22Rv1 (cell line): ENCODE data around the gene NRG3.
"Not testable (repeated sequence)": the region's sequence is repeated elsewhere in the genome, so short reads cannot be mapped to it uniquely, and the experiment has no call there.

Source experiments
- H3K27ac ChIP-seq: fragments of 450-650 bp; 2 replicates; pipeline ENCODE4 v1.5.1; 2017
- ZFX ChIP-seq: fragments of 450-650 bp; IDR thresholded peaks from 2 replicates; pipeline ENCODE4 v1.6.1; 2017; ENCODE audit warnings: antibody characterized with exemption, borderline replicate concordance
- TF ChIP-seq, protein P1 (sequence below): fragments of 450-650 bp; IDR thresholded peaks from 2 replicates; pipeline ENCODE4 v1.5.1; 2017; ENCODE audit warnings: mild to moderate bottlenecking

The NRG3 gene

DNA sequence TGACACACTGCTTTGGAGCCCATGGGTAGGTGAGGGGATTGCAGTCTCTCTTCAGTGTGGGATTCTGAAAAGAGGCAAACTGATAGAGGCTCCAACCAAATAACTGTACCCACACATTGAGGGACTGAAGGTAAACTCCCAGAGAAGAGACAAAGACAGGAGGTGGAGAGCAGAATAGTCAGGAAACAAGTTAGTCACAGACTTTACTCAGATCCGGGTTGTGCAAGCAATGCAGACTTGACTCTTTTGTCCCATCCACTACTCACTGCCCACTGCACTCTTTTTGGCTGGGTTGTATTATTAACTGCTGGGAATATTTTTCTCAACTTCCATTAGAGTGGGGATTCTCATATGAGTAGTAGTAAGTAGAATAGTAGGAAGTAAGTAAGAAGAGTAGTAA is 152.7 kb downstream of the NRG3 start:
- TF ChIP-seq ZFX = no peak
- TF ChIP-seq, protein P1, sequence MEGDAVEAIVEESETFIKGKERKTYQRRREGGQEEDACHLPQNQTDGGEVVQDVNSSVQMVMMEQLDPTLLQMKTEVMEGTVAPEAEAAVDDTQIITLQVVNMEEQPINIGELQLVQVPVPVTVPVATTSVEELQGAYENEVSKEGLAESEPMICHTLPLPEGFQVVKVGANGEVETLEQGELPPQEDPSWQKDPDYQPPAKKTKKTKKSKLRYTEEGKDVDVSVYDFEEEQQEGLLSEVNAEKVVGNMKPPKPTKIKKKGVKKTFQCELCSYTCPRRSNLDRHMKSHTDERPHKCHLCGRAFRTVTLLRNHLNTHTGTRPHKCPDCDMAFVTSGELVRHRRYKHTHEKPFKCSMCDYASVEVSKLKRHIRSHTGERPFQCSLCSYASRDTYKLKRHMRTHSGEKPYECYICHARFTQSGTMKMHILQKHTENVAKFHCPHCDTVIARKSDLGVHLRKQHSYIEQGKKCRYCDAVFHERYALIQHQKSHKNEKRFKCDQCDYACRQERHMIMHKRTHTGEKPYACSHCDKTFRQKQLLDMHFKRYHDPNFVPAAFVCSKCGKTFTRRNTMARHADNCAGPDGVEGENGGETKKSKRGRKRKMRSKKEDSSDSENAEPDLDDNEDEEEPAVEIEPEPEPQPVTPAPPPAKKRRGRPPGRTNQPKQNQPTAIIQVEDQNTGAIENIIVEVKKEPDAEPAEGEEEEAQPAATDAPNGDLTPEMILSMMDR = no peak
- H3K27ac ChIP-seq = no peak overlapping the region

DNA sequence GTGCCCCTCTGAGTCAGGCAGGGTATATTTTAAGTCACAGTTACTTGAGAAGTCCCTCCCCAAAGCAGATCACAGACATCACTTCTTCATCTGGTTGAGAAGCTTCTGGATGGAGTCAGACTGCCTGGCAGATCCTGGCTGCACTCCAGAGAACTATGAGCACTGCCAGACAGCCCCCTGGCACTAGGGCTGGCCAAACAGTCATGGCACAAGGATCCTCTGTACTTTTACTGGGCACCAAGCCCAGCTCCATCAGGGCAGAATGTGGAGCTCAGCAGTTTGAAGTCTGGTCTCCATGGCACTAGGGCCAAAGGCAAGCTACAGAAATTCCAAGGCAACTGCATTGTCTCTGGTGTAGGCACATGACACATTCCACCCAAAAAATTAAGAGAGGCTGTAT is 162.1 kb downstream of the NRG3 start:
- H3K27ac ChIP-seq = no peak overlapping the region
- TF ChIP-seq, protein P1 = no peak
- TF ChIP-seq ZFX = no peak

DNA sequence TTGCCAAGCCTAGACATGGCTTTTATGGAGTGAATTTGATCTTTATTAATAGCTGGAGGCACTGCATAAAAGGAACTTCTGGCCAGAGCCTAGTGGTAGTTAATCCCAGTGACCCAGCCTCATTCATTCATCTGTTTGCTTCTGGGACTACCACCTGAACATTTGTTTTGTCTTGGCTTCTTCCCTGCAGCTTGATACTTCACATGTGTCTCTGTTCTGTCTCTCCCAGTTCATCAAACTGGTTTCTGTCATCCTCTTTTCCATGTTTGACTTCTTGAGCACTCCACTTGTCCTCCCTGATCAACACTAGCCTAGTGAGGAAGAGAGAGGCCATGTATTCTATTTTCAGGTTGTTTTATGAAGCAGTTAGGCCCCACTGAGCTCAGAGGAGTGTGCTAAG is 163.6 kb downstream of the NRG3 start:
- TF ChIP-seq ZFX = no peak
- TF ChIP-seq, protein P1 = no peak
- H3K27ac ChIP-seq = no peak overlapping the region

DNA sequence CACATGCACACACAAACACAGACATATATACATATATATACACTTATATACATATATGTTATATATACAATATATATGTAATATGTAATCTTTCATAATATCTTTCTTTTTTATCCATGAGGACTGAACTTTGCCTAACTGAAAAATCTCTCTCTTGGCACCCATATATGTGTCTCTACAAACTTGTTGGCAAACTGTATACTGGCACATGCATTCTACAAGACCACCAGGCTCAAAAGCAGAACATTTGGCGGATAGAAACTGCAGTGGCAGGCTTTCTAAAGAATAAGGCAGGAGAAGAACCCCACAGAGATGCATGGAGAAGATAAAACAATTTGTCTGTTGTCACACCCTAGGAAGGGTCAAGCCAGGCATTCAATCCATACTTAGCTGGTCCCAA is 165.3 kb downstream of the NRG3 start:
- TF ChIP-seq, protein P1 = no peak
- TF ChIP-seq ZFX = no peak
- no peak overlapping the region for H3K27ac ChIP-seq

DNA sequence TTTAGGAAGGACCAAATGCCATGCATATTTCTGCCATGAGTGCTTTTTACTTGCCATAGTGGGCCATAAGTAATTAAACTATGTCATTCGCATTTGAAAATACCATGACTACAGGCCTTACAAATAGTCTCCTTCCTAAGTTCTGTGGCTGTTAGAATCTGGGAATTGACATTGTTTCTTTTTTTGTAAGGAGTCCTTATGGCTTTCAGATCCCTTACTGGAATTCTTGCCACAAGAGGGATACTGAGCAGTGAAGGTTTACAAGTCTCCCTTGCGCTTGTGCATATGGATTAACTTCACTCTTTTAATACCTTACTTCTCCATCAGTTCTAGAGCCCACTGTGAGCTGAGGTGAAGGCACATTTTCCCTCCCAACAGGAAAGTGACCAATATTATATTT is 166.0 kb downstream of the NRG3 start:
- H3K27ac ChIP-seq = no peak overlapping the region
- no peak for TF ChIP-seq ZFX
- TF ChIP-seq, protein P1 = no peak

DNA sequence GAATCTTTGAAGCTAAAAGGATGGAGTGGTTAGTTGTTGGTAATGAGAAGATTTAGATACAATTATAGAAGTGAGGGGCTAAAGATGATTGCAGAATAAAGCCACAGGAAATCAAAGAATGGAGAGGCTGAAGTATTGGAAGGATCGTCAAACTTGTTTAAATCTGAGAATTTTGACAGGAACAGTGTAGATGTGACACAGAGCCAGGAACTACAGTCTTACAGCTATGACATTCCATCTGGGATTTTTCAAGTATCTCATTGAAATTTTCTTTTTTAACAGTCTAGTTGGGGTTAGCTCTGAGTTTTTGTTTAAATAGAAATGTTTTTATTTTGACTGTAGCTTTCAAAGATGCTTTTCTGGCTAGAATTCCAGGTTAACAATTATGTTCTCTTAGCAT is 181.4 kb downstream of the NRG3 start:
- no peak overlapping the region for H3K27ac ChIP-seq
- TF ChIP-seq, protein P1 = no peak
- no peak for TF ChIP-seq ZFX

DNA sequence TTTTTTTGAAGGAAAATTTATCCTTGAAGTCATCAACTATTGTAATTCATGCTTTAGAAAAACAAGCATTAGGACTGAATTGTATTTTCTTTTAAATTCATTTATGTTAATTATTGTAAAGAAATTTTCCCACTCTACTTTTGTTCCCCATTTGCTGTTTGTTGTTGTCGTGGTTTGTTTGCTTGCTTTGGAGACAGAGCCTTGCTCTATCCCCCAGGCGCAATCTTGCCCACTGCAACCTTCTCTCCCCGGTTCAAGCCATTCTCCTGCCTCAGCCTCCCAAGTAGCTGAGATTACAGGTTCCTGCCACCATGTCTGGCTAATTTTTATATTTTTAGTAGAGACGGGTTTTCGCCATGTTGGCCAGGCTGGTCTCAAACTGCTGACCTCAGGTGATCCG is 192.2 kb downstream of the NRG3 start:
- H3K27ac ChIP-seq = not testable (repeated sequence)

DNA sequence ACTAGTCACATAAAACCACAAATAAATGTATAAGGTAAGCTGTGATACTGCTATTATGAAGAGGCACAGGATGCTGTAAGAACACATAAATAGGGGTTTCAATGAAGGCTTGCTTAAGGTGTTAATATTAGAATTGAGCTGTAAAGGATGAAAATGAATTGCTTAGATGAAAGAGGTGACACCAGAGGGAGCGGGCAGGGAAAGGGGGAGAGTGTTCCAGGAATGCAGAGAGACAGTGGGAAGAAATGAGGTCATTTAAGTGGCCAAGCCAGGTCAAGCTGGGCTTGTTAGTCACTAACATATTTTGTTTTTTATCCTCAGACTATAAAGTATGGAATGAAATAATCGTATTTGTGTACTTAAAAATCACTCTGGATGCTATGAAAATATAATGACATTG is 193.5 kb downstream of the NRG3 start:
- no peak overlapping the region for H3K27ac ChIP-seq
- TF ChIP-seq ZFX = no peak
- TF ChIP-seq, protein P1 = no peak
